PC-3 (cell line): Measurements from ENCODE around the gene IFI30.

Experiments
- EZH2 ChIP-seq: fragments of 300-600 bp; sonication (generic); IDR thresholded peaks from one replicate; pipeline ENCODE4 v1.6.1; 2017; ENCODE audit warnings: antibody characterized with exemption, mild to moderate bottlenecking, low read length; ENCODE audit not compliant: unreplicated experiment
- EZH2phosphoT487 ChIP-seq: fragments of 300-600 bp; sonication (generic); IDR thresholded peaks from 2 replicates; pipeline ENCODE4 v1.6.1; 2018; ENCODE audit warnings: mild to moderate bottlenecking, antibody characterized with exemption, low read length, borderline replicate concordance
- TF ChIP-seq, protein P1 (sequence below): fragments of 300-600 bp; sonication (generic); conservative IDR thresholded peaks from 2 replicates; pipeline ENCODE4 v1.5.1; 2017; ENCODE audit warnings: antibody characterized with exemption, low read depth, mild to moderate bottlenecking, low read length

GRCh38 chr19:18193388-18194180, 20.0 kb downstream of the IFI30 start:
- no peak for TF ChIP-seq EZH2phosphoT487
- TF ChIP-seq, protein P1, sequence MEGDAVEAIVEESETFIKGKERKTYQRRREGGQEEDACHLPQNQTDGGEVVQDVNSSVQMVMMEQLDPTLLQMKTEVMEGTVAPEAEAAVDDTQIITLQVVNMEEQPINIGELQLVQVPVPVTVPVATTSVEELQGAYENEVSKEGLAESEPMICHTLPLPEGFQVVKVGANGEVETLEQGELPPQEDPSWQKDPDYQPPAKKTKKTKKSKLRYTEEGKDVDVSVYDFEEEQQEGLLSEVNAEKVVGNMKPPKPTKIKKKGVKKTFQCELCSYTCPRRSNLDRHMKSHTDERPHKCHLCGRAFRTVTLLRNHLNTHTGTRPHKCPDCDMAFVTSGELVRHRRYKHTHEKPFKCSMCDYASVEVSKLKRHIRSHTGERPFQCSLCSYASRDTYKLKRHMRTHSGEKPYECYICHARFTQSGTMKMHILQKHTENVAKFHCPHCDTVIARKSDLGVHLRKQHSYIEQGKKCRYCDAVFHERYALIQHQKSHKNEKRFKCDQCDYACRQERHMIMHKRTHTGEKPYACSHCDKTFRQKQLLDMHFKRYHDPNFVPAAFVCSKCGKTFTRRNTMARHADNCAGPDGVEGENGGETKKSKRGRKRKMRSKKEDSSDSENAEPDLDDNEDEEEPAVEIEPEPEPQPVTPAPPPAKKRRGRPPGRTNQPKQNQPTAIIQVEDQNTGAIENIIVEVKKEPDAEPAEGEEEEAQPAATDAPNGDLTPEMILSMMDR: no peak
- TF ChIP-seq EZH2: no peak
